ENCODE data around the gene ADAR. TPM values are rescaled to one million over a fixed set of nuclear protein-coding genes. Genes with fewer than 3 reads are reported as not detected.

The ADAR gene
- total and polyA plus RNA-seq, 2 donors from 2014 or later, result 40.3 to 154 TPM

- Histone ChIP-seq H3K4me3 (ENCODE audit: low read length in 3 of 3) (no peak overlapping the region), H3K36me3 (ENCODE audit: control insufficient read depth in 2 of 3, insufficient read depth in 3 of 3, low read length in 3 of 3) (peaks cover 31 to 96% (median 83%) of the 10 kb centered on the region in 3 donors), H3K9ac (ENCODE audit: low read length in 3 of 3) (no peak overlapping the region), H3K9me3 (ENCODE audit: control insufficient read depth in 2 of 3, insufficient read depth in 1 of 3, low read length in 3 of 3) (no peaks in the 10 kb centered on the region), H3K4me1 (ENCODE audit: control insufficient read depth in 2 of 3, insufficient read depth in 2 of 3, low read depth in 1 of 3, low read length in 3 of 3) (no peaks in the 10 kb centered on the region), H3K27me3 (ENCODE audit: control insufficient read depth, insufficient read depth, low read length) (no peaks in the 10 kb centered on the region), H3K27ac (ENCODE audit: low read depth in 2 of 2, low read length in 2 of 2) (no peak overlapping the region)
- FAIRE-seq, result no peak
- no peak for TF ChIP-seq CTCF (IDR thresholded peaks at IDR 0.05; ENCODE audit: borderline replicate concordance, extremely low read depth, insufficient read depth)
- DNase-seq, result no peak
- intact Hi-C loops (cut with DNase I), result no loop called here
These were observed 21.3 kb downstream of the ADAR start for GRCh38 chr1:154586641-154587040.

- FAIRE-seq (no peak), DNase-seq (no peak)
- Histone ChIP-seq H3K4me3 (ENCODE audit: low read length in 3 of 3) (no peak overlapping the region), H3K9ac (ENCODE audit: low read length in 3 of 3) (no peak overlapping the region), H3K27me3 (ENCODE audit: control insufficient read depth, insufficient read depth, low read length) (no peaks in the 10 kb centered on the region), H3K4me1 (ENCODE audit: control insufficient read depth in 2 of 3, insufficient read depth in 2 of 3, low read depth in 1 of 3, low read length in 3 of 3) (no peaks in the 10 kb centered on the region), H3K36me3 (ENCODE audit: control insufficient read depth in 2 of 3, insufficient read depth in 3 of 3, low read length in 3 of 3) (peaks cover 31 to 92% (median 79%) of the 10 kb centered on the region in 3 donors), H3K9me3 (ENCODE audit: control insufficient read depth in 2 of 3, insufficient read depth in 1 of 3, low read length in 3 of 3) (no peaks in the 10 kb centered on the region), H3K27ac (ENCODE audit: low read depth in 2 of 2, low read length in 2 of 2) (no peak overlapping the region)
- intact Hi-C loops (cut with DNase I), result no loop called here
- TF ChIP-seq CTCF (IDR thresholded peaks at IDR 0.05; ENCODE audit: borderline replicate concordance, extremely low read depth, insufficient read depth), result no peak
These were observed 21.8 kb downstream of the ADAR start for GRCh38 chr1:154586231-154586630.

- DNase-seq, result no peak
- peaks cover 28 to 81% (median 78%) of the 10 kb centered on the region in 3 donors for H3K36me3 ChIP-seq (ENCODE audit: control insufficient read depth in 2 of 3, insufficient read depth in 3 of 3, low read length in 3 of 3)
- H3K9me3 ChIP-seq (ENCODE audit: control insufficient read depth in 2 of 3, insufficient read depth in 1 of 3, low read length in 3 of 3), result no peaks in the 10 kb centered on the region
- no peaks in the 10 kb centered on the region for H3K27me3 ChIP-seq (ENCODE audit: control insufficient read depth, insufficient read depth, low read length)
- no peak overlapping the region for H3K27ac ChIP-seq (ENCODE audit: low read depth in 2 of 2, low read length in 2 of 2)
- FAIRE-seq, result no peak
- no peaks in the 10 kb centered on the region for H3K4me1 ChIP-seq (ENCODE audit: control insufficient read depth in 2 of 3, insufficient read depth in 2 of 3, low read depth in 1 of 3, low read length in 3 of 3)
- no peak overlapping the region for H3K9ac ChIP-seq (ENCODE audit: low read length in 3 of 3)
- no peak for TF ChIP-seq CTCF (IDR thresholded peaks at IDR 0.05; ENCODE audit: borderline replicate concordance, extremely low read depth, insufficient read depth)
- intact Hi-C loops (cut with DNase I), result no loop called here
- no peak overlapping the region for H3K4me3 ChIP-seq (ENCODE audit: low read length in 3 of 3)
These were observed 23.6 kb downstream of the ADAR start for GRCh38 chr1:154584267-154584994.
